C4-2B (cell line): ENCODE results near the gene TSEN54.

ENCODE experiments used
- H3K27ac ChIP-seq: fragments of 450-650 bp; 2 replicates; pipeline ENCODE4 v1.5.1; 2017
- CTCF ChIP-seq: fragments of 450-650 bp; conservative IDR thresholded peaks from 2 replicates; pipeline ENCODE4 v1.5.1; 2017; ENCODE audit warnings: mild to moderate bottlenecking
- ZFX ChIP-seq: fragments of 450-650 bp; IDR thresholded peaks from 2 replicates; pipeline ENCODE4 v1.6.1; 2017

TSEN54 gene

GRCh38 chr17:75516255-75516618 lies at the start of gene TSEN54:
Gene TSEN54 (plus strand): TSS chr17:75516528. CDS start chr17:75516561, 33 bp downstream.
- H3K27ac ChIP-seq: peak within 1 kb of the TSS; percentile 89
- no peak for TF ChIP-seq ZFX

- TF ChIP-seq ZFX: no peak
- no peak for TF ChIP-seq CTCF
- no peak overlapping the region for H3K27ac ChIP-seq
Observed at GRCh38 chr17:75468291-75468754, 48.0 kb upstream of the TSEN54 start.

GRCh38 chr17:75468779-75469373 lies 47.5 kb upstream of the TSEN54 start:
- TF ChIP-seq CTCF: no peak
- TF ChIP-seq ZFX: no peak
- no peak overlapping the region for H3K27ac ChIP-seq

- no peak overlapping the region for H3K27ac ChIP-seq
- TF ChIP-seq CTCF (no peak), ZFX (no peak)
Observed at GRCh38 chr17:75471207-75471606, 45.1 kb upstream of the TSEN54 start.

GRCh38 chr17:75472119-75472518 lies 44.2 kb upstream of the TSEN54 start:
- no peak overlapping the region for H3K27ac ChIP-seq
- TF ChIP-seq ZFX (no peak), CTCF (no peak)

- no peak for TF ChIP-seq ZFX
- TF ChIP-seq CTCF: no peak
- no peak overlapping the region for H3K27ac ChIP-seq
Observed at GRCh38 chr17:75473246-75473645, 43.1 kb upstream of the TSEN54 start.

- H3K27ac ChIP-seq: no peak overlapping the region
- TF ChIP-seq ZFX (no peak), CTCF (no peak)
Observed at GRCh38 chr17:75474736-75475135, 41.6 kb upstream of the TSEN54 start.
